ENCODE data around the gene CAPN15.
"Not testable (repeated sequence)": the region's sequence is repeated elsewhere in the genome, so short reads cannot be mapped to it uniquely, and the experiment has no call there.

Gene CAPN15

DNA sequence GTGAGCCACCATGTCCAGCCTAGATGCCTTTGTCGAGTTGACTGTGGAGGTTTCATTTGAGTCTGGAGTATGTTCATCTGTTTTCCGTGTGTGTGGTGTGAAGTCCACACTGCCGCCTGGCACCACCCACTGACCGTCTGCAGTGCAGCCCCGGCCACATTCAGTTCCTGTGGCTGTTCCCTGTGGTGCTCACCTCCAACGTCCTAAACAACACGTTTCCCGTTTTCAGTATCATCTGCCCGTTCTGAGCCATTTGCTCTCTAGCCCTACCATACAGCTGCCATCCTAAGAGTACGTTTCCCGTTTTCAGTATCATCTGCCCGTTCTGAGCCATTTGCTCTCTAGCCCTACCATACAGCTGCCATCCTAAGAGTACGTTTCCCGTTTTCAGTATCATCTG is 20.0 kb upstream of the CAPN15 start:
- DNase-seq = not testable (repeated sequence)

DNA sequence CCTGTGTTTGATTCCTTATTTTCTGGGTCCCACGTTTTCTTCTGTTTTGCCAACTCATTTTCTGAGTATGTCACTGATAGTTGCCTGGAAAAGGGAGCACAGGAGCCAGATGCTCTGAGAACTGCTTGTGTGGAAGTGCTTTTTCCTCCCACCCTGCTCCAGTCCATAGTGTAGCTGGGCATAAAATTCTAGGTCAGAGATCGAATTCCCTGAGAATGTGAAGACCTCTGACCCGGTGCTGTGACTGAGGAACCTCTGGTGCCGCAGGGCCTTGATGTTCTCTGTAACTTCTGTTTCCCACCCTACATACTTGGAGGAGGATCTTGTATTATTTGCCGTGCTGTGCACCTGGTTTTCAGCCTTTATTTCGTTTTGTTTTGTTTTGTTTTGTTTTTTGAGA is 19.5 kb upstream of the CAPN15 start:
- no peak for DNase-seq

DNA sequence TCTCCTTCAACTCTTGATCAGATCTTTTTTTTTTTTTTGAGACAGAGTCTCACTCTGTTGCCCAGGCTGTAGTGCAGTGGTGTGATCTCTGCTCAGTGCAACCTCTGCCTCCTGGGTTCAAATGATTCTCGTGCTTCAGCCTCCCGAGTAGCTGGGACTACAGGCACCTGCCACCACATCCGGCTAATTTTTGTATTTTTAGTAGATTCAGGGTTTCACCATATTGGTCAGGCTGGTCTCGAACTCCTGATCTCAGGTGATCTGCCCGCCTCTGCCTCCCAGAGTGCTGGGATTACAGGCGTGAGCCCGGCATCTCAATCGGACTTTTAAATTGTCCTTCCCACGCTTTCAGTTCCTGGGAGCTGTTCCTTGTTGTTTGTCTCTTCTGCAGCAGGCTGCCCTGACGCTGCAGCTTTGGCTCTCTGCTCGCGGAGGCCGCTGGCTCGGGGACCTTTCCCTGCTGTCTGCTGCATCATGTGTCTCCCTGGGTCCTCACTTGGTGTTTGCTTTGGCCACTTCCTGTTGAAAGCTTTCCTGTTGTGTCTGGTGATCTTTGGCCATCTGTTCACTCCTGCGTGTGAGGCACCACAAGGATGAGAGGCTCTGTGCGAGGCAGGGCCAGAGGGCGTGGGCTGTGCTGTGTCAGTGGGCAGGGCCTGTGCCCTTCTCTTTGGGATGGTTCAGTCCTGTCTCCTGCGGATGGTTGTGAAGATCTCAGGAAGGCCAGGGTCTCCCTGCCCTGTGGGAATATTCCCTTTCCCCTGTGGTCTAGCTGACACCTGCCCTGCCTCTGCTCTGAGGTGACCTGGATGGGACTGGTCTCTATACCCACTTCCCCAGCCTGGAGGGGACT is 18.4 kb upstream of the CAPN15 start:
- DNase-seq = no peak

DNA sequence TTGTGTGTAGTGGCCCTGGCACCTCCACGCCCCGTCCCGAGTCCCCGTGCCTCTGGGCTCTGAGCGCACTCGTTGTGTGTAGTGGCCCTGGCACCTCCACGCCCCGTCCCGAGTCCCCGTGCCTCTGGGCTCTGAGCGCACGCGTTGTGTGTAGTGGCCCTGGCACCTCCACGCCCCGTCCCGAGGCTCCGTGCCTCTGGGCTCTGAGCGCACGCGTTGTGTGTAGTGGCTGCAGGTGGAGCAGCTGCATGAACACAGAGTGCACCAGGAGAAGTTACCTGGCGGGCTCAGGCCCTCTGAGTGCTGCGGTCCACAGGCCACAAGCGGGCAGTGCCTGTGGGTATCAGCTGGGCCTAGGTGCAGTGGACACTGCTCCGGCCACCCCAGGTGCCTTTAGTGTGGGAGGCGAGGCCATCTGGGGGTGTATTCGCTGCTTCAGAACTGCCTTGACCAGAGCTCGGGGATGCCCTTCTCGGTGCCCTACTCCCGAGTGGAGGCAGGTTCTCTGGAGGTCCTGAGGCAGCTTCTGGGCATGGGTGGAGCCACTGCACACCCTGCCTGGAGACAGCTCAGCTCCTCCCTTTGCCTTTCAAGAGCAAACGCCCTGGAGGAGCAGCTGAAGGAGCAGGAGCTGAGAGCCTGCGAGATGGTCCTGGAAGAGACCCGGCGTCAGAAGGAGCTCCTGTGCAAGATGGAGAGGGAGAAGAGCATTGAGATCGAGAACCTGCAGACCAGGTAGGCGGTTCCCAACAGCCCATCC is 17.3 kb upstream of the CAPN15 start:
- DNase-seq = no peak

DNA sequence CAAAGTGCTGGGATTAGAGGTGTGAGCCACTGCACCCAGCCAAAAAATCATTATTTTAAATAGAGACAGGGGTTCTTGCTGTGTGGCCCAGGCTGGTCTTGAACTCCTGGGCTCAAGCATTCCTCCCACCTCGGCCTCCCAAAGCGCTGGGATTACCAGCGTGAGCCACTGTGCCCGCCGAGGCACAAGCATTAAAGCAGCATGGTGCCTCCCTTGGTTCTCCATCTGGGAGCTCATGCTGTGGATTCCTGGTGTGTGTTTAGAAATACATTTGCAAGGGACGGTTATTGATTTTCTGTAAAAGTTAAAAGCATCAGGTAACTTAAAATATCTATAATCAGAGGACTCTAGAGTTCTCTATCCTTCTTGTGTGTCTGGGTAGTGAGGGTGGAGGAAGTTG is 14.7 kb upstream of the CAPN15 start:
- no peak for DNase-seq

DNA sequence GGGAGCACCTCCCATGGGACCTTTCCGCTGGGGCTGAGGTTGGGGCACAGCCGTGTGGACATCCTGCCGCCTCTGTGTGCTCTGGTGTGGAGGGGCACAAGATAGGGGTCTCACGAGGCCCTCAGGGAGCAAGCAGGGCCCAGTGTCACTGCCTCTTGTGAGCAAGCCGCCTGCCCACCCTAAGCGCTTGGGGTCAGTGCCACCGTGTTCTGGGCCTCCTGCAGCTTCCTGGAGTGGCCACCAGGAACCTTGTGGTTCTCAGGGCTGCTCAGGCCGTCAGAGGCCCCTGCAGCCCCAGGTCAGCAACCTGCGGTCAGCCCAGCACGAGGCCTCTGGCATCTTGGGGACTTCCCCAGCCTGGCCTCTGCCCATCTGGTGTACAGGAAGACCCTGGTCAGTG is 13.6 kb upstream of the CAPN15 start:
- DNase-seq = no peak

DNA sequence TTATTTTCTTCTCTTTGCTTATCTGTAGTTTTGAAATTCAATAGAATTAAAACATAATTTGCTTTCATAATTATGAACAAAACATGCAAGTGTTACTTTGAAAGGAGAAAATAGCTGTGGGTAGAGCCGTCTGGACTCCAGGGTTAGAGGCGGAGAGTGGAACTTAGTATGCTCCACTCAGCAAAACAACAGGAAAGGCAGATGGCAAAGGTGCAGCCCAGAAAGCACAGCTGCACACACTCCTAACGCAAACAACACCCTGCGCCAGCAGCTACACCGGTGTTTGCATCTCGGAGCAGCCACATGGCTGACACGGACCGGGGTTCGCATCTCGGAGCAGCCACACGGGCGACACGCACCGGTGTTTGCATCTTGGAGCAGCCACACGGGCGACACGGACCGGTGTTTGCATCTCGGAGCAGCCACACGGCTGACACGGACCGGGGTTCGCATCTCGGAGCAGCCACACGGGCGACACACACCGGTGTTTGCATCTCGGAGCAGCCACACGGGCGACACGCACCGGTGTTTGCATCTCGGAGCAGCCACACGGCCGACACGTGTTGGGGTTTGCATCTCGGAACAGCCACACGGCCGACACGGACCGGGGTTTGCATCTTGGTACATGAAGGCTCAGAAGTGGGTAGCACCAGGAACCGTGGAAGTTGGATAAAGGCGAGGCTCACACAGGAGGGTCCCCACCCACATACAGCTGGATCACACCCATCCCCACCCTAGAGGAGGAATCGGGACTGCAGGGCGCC is 12.2 kb upstream of the CAPN15 start:
- peak; percentile 35 for DNase-seq

DNA sequence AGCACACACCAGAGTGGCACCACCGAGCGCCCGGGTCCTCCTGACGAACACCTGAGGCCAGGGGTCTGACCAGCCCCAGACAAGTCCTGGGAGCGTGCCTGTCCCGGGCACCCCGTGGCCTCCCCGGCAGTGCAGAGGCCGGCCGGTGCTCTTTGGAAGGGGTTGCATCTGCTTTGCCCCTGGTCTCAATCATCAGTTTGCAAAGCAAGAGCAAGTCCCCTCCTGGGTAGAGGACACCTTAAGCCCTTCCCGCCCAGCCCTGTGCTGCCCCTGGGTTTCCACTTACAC is 11.6 kb upstream of the CAPN15 start:
- no peak for DNase-seq

DNA sequence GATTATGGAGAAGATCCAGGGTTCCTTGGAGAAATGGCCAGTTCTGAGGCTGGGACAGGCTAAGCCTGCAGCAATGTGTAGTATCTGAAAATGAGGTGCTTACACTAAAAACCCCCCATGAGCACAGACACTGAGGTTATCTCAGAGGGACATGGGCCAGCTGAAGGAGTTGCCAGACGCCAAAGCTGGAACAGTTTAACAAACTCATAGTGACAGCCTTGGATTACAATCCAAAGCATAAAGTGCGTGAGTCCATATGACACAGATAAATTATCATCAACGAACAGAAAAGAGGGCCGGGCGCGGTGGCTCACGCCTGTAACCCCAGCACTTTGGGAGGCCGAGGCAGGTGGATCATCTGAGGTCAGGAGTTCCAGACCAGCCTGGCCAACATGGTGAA is 11.2 kb upstream of the CAPN15 start:
- no peak for DNase-seq

DNA sequence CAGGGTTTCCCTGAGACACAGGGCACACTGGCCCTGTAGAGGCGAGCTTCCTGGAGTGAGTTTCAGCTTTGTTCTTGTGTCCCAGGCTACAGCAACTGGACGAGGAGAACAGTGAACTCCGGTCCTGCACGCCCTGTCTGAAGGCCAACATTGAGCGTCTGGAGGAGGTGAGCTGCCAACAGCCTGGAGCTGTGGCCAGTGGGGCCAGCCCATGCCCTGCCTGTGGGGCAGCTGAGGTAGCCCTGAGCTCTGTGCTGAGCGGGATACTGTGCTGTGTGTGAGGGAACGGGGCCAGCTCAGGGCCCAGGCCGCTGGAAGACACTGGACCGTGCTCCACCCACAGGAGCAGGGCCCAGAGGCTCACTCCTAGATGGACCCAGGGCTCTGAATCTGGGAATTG is 8.7 kb upstream of the CAPN15 start:
- no peak for DNase-seq

DNA sequence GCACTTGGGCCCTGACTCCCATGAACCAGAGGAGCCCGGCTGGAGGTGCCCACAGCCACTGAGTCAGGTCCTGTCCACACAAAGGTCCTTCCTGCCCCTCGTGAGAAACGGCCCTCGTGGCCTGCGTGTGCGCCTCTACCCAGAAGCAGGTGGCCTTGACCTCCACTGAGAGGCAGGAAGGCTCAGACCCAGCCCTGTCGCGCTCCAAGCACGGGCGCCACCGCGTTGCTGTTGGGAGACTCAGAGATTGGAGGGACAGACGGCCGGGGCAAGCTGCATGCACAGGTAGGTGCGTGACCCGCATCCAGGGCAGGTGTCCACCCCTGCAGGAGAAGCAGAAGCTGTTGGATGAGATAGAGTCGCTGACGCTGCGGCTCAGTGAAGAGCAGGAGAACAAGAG is 8.1 kb upstream of the CAPN15 start:
- no peak for DNase-seq

DNA sequence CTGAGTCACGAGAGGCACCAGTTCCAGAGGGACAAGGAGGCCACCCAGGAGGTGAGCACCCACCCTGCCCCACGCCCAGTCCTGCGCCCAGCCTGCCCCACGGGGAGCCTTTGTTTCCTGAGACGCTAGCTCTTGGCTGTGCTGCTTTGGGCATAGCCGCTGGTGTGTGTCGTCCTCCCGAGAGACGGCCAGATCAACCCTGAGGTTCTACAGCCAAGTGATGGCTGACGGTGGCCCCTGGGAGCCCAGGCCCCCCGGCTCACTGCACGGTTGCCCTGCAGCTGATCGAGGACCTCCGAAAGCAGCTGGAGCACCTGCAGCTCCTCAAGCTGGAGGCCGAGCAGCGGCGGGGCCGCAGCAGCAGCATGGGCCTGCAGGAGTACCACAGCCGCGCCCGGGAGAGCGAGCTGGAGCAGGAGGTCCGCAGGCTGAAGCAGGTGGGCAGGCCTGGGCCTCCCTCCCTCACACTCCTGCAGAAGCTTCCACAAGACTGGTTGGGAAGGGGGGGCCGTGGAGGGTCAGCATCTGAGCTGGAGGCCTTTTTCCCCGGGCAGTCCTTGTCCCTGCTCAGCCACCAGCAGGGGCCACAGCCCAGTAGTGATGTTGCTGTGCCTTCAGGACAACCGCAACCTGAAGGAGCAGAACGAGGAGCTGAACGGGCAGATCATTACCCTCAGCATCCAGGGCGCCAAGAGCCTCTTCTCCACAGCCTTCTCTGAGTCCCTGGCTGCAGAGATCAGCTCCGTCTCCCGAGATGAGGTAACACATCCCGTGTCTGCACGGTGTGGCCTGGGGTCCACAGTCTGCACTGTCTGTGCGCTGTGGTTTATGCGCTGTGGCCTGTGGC is 7.4 kb upstream of the CAPN15 start:
- no peak for DNase-seq

DNA sequence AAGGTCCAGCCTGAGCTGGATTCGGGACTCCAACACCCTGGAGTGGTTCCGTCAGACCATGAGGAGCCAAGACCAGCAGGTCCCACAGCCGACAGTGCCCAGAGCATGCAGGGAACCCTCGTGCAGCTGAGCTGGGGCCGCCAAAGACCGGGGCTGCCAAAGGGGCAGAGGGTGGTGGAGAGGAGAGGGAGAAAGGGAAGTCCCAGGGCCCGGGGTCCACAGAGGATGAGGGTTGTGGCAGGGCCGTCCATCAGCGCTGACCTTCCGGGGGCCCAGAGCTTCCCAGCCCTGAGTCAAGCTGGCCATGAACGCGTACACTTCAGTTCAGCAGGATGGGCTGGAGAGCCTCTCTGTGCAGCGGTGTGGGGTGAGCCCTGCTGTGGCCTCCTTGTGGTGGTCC is 6.7 kb upstream of the CAPN15 start:
- no peak for DNase-seq

DNA sequence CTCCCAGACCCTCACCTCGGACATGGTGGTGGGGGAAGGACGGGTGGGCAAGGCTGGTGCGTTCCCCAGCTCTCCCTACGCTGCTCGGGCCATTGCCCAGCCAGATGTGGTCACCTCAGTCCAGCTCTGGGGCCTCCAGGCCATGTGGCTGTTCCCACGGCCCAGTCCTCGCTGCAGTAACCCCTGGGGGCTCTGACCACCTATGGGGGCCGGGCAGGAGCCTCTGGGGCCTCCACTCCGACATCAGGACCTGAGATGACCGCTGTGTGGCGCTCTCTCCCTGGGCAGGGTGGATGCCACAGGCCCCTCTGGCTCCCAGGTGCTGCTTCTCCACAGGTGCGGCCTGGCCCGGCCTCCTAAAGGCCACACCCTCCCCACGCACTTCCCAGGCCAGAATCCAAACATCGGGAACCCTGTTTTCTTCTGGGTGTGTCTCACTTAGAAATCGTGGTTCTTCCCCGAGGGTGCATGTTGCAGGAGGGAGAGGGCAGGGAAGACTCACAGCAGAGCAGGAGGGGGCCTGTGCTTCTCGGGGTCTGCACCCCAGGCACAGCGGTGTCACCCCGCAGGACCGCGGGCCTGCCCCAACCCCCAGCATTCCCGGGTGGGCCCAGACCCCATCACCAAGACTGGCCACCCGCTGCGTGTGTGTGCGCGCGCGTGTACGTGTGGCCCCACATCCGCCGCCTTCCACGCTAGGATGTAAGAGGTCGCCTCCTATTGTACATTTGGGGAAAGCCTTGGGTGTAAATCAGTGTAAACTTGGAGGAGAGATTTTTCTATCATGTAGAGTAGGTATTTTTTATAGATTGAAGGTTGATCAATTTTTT is 5.9 kb upstream of the CAPN15 start:
- no peak for DNase-seq

DNA sequence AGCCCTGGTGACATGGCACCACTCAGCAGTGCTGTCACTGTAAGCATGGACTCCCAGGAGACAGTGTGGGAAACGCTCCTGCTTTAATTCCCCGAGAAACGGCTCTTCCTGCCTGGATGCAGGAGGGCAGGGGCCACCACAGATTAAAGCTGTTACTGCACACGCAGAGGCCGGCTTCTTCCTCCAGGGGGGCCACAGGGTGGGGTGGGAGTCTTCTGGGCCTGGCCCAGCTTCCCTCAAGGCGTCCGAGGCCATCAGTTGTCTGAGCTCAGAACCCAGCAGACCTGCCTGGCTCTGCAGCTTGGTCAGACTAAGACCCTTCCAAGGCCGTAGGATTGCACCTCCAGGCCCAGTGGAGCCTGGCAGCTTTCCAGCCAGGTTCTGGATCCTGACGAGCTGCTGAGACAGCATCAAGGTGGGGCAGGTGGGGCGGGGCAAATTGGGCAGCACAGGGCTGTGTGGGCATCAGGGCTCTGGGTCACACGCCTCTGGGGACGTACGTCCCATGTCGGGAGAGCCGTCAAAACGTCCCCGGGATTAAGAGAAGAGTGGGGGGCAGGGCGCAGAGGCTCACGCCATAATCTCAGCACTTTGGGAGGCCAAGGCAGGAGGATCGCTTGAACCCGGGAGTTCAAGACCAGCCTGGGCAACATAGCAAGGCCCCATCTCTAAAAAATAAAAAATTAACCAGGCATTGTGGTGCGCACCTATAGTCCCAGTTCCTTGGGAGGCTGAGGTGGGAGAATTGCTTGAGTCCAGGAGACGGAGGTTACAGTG is 5.0 kb upstream of the CAPN15 start:
- DNase-seq = no peak

DNA sequence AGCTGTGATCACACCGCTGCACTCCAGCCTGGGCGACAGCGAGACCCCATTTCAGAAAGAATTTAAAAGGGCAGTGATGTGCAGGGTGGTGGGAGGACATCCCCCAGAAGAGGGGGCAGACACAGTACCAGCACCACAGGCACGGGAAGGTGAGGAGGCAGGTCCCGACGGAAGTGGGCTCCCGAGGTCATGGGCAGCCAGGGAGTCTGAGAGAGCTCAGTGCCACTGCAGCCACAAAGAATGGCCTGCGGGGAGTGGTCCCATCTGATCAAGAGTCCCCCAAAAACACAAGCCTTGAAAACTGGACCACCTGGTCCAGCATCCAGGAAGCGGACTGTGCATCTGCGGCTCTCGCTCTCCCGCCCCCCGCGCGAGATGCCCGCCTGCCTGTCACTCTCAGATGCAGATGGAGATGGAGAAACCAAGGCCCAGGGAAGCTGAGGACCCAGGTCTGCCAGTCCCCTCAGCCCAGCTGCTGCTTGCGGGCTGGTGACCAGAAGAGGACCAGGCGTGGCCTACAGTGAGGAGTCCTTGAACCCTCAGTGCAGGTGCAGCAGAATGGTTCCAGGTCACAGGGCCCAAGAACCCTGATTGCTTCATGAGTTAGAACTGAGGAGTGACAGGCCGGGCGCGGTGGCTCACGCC is 4.3 kb upstream of the CAPN15 start:
- DNase-seq = no peak

DNA sequence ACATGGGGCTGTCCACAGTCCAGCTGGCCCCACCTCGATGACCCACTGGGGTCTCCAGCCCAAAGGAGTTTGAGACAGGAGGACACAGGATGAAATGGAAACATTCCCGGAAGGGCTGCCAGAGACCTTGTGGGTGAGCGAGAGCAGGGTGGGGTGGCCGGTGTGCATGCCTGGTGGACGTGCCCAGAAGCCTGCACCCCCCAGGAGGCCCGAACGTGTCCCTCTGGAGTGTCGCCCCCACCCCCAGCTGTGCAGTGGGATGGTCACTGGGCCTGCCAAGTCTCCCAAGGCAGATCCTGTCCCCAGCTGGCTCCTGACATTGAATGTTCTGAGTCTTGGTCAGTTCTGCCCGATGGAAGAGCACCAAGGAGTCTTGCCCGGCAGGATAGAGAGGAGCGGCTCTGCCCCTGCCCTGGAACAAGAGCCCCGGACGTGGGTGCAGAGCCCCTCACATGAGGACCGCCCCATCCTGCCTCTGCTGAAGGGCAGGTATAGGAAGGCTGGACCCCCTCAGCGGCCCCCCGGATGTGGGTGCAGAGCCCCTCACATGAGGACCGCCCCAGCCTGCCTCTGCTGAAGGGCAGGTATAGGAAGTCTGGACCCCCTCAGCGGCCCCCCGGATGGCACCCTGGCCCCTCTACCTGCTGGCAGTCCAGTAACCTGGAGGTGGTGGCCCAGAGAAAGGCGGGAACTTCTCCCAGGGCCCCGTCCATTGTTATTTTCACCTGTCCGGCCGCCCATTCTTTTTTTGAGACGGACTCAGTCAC is 3.1 kb upstream of the CAPN15 start:
- no peak for DNase-seq

DNA sequence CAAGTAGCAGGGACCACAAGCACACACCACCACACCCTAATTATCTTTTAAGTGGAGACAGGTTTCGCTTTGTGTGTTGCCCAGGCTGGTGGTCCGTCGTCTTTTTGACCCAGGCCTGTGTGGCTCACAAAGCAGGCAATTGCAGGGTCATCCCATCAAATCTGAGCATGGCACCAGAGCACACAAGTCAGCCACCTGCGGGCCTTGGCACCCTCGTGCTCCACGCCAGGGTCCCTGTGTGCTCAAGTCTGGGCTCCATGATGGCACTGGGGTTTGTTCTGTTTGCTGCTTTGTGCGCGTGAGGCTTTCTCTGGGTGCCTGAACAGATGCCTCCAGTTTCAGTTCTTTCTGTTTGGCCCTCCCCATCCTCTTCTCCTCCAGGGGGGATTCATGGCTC is 2.4 kb upstream of the CAPN15 start:
- DNase-seq = no peak

DNA sequence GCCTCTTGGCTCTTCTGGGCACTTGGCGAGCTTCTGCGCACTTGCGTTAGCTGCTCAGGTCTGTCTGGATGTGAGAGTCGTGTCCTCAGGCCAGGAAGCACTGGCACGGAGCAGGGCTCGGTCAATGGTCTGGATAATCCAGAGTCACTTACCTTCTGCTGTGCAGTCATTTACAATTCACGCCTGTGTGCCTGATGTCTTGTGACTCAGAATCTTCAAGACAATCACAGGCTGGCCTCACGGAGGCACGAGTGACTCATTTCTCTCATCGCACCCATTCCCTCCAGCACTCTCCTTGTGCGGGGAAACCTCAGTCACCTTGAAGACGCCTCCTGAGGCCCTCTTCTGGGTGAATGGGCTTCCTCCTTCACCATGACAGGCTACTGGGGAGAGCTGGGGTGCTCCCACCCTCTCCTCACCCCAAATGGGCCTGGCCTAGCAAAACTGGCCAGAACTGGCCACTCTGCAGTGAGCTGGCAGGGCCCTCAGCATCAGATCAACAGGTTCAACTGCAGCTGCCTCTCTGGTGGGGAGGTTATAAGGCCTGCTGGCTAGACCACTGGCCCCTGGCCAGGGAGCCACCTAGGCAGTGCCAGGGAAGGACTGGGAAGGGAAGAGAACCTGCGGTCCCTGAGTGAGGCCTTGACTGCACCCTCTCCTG is 1.9 kb upstream of the CAPN15 start:
- no peak for DNase-seq

All from NCI-H1694 (cell line).